Cardiac muscle cell (in vitro differentiated cells and primary cell): ENCODE measurements around the gene C1GALT1. TPM values are rescaled to one million over a fixed set of nuclear protein-coding genes. Genes with fewer than 3 reads are reported as not detected.

Source experiments
- DNase-seq, 2 donors: peaks; one replicate each; pipeline versions ENCODE4 v3.0.0 to v3.0.0-alpha.2; 2010 to 2017; ENCODE audit warnings: low read depth in 1 of 2, low spot score in 1 of 2
- H3K27ac ChIP-seq: fragments of 200-600 bp; sonication (generic); 2 replicates; pipeline ENCODE4 v1.5.1; 2016
- H3K27me3 ChIP-seq: fragments of 200-600 bp; sonication (generic); 2 replicates; pipeline ENCODE4 v1.6.0; 2016; ENCODE audit warnings: control low read depth
- H3K36me3 ChIP-seq: fragments of 200-600 bp; sonication (generic); 2 replicates; pipeline ENCODE4 v1.5.1; 2016; ENCODE audit warnings: control low read depth
- H3K4me1 ChIP-seq: fragments of 200-600 bp; sonication (generic); 2 replicates; pipeline ENCODE4 v1.8.1; 2017; ENCODE audit warnings: low read depth, mild to moderate bottlenecking, mixed run types
- H3K4me3 ChIP-seq: fragments of 200-600 bp; sonication (generic); 2 replicates; pipeline ENCODE4 v1.5.1; 2016; ENCODE audit warnings: mild to moderate bottlenecking
- H3K9me3 ChIP-seq: fragments of 200-600 bp; sonication (generic); 2 replicates; pipeline ENCODE4 v1.5.1; 2017; ENCODE audit warnings: low read depth, mild to moderate bottlenecking, control low read depth
- CTCF ChIP-seq: IDR thresholded peaks from 2 replicates; pipeline ENCODE4 v1.5.1; 2012; ENCODE audit warnings: low read depth, mild to moderate bottlenecking, low read length
- polyA plus RNA-seq: library from polyadenylated mRNA; unstranded; fragments of >200 nt; fragmentation: Nextera tagmentation; extraction: Ambion mirVana; gene quantifications from 2 replicates; pipeline ENCODE4 v1.2.1, GENCODE V29; 2016
- total RNA-seq: library from RNA; depleted of rRNA; stranded (reverse); fragments of >200 nt; gene quantifications from 2 replicates; pipeline ENCODE4 v1.2.3, GENCODE V29; 2016

The C1GALT1 gene
- total and polyA plus RNA-seq, 2 experiments from 2014 or later = 21.9 to 28.6 TPM

- Histone ChIP-seq H3K4me1 (no peaks in the 10 kb centered on the region), H3K27ac (no peak overlapping the region), H3K36me3 (no peaks in the 10 kb centered on the region), H3K4me3 (no peak overlapping the region), H3K9me3 (no peaks in the 10 kb centered on the region), H3K27me3 (no peaks in the 10 kb centered on the region)
- no peak for DNase-seq
- no peak for TF ChIP-seq CTCF
These were observed 82.1 kb downstream of the C1GALT1 start for GRCh38 chr7:7264306-7265040.

- Histone ChIP-seq H3K27ac (no peak overlapping the region), H3K4me3 (no peak overlapping the region), H3K4me1 (no peaks in the 10 kb centered on the region), H3K36me3 (no peaks in the 10 kb centered on the region), H3K9me3 (no peaks in the 10 kb centered on the region), H3K27me3 (no peaks in the 10 kb centered on the region)
- DNase-seq = peak in 1 of 2 donors; percentile 64
- no peak for TF ChIP-seq CTCF
These were observed 83.0 kb downstream of the C1GALT1 start for GRCh38 chr7:7265081-7266075.

- DNase-seq = no peak
- Histone ChIP-seq H3K36me3 (no peaks in the 10 kb centered on the region), H3K4me3 (no peak overlapping the region), H3K27ac (no peak overlapping the region), H3K27me3 (no peaks in the 10 kb centered on the region), H3K9me3 (no peaks in the 10 kb centered on the region), H3K4me1 (no peaks in the 10 kb centered on the region)
- no peak for TF ChIP-seq CTCF
These were observed 84.0 kb downstream of the C1GALT1 start for GRCh38 chr7:7266257-7266881.

GRCh38 chr7:7271094-7271874 lies 88.9 kb downstream of the C1GALT1 start:
- Histone ChIP-seq H3K4me3 (no peak overlapping the region), H3K27ac (no peak overlapping the region), H3K36me3 (no peaks in the 10 kb centered on the region), H3K4me1 (no peaks in the 10 kb centered on the region), H3K9me3 (no peaks in the 10 kb centered on the region), H3K27me3 (no peaks in the 10 kb centered on the region)
- DNase-seq = no peak
- TF ChIP-seq CTCF = no peak

- Histone ChIP-seq H3K27me3 (no peaks in the 10 kb centered on the region), H3K4me3 (no peak overlapping the region), H3K27ac (no peak overlapping the region), H3K4me1 (no peaks in the 10 kb centered on the region), H3K9me3 (no peaks in the 10 kb centered on the region), H3K36me3 (no peaks in the 10 kb centered on the region)
- peak in 1 of 2 donors; percentile 15 for DNase-seq
- TF ChIP-seq CTCF = no peak
These were observed 90.0 kb downstream of the C1GALT1 start for GRCh38 chr7:7272294-7272693.
